GM18507 (cell line): ENCODE results near the gene ATP2A3.
"Not testable (repeated sequence)": the region's sequence is repeated elsewhere in the genome, so short reads cannot be mapped to it uniquely, and the experiment has no call there.

Experiments used
- DNase-seq: peaks from one replicate; pipeline ENCODE4 v3.0.0; 2011; ENCODE audit warnings: low read depth; ENCODE audit not compliant: insufficient read length; ENCODE audit errors: extremely low spot score
- FAIRE-seq: peaks from 2 replicates; lab custom pipeline; 2011; peaks lifted over from hg19 to GRCh38; lab: Jason Lieb, UNC

Gene ATP2A3

GRCh38 chr17:3993493-3994220 is 29.4 kb upstream of the ATP2A3 start:
- FAIRE-seq (peak; percentile 45), DNase-seq (no peak)

- DNase-seq (no peak), FAIRE-seq (no peak)
These were observed 28.1 kb upstream of the ATP2A3 start for GRCh38 chr17:3992370-3992769.

GRCh38 chr17:3991699-3992098 is 27.5 kb upstream of the ATP2A3 start:
- FAIRE-seq, DNase-seq: not testable (repeated sequence)

- DNase-seq: no peak
- FAIRE-seq: no peak
These were observed 26.3 kb upstream of the ATP2A3 start for GRCh38 chr17:3990386-3991127.

GRCh38 chr17:3989041-3989886 is 25.0 kb upstream of the ATP2A3 start:
- FAIRE-seq: no peak
- DNase-seq: no peak

GRCh38 chr17:3988297-3989040 is 24.2 kb upstream of the ATP2A3 start:
- FAIRE-seq: no peak
- no peak for DNase-seq

GRCh38 chr17:3986939-3987335 is 22.7 kb upstream of the ATP2A3 start:
- FAIRE-seq (no peak), DNase-seq (no peak)

GRCh38 chr17:3986270-3986938 is 22.2 kb upstream of the ATP2A3 start:
- DNase-seq (no peak), FAIRE-seq (no peak)

GRCh38 chr17:3985846-3986245 is 21.6 kb upstream of the ATP2A3 start:
- no peak for FAIRE-seq

GRCh38 chr17:3983606-3984484 is 19.6 kb upstream of the ATP2A3 start:
- DNase-seq: no peak

More at GRCh38 chr17:3985846-3986245, 21.6 kb upstream of the ATP2A3 start:
- no peak for DNase-seq

GRCh38 chr17:3982541-3983017 is 18.3 kb upstream of the ATP2A3 start:
- no peak for FAIRE-seq
- DNase-seq: no peak

More at GRCh38 chr17:3983606-3984484, 19.6 kb upstream of the ATP2A3 start:
- FAIRE-seq: no peak

- no peak for DNase-seq
- FAIRE-seq: no peak
These were observed 17.9 kb upstream of the ATP2A3 start for GRCh38 chr17:3982113-3982512.

- FAIRE-seq (no peak), DNase-seq (no peak)
These were observed 17.2 kb upstream of the ATP2A3 start for GRCh38 chr17:3981455-3981854.

GRCh38 chr17:3980381-3981014 is 16.3 kb upstream of the ATP2A3 start:
- no peak for DNase-seq

GRCh38 chr17:3979290-3979611 is 15.0 kb upstream of the ATP2A3 start:
- DNase-seq (no peak), FAIRE-seq (no peak)

More at GRCh38 chr17:3980381-3981014, 16.3 kb upstream of the ATP2A3 start:
- no peak for FAIRE-seq

- no peak for DNase-seq
- FAIRE-seq: no peak
These were observed 14.4 kb upstream of the ATP2A3 start for GRCh38 chr17:3978421-3979289.

GRCh38 chr17:3977387-3977786 is 13.2 kb upstream of the ATP2A3 start:
- DNase-seq (no peak), FAIRE-seq (no peak)
